GM23338 (cell line): ENCODE results near the gene PLPPR3. TPM values are rescaled to one million over a fixed set of nuclear protein-coding genes. Genes with fewer than 3 reads are reported as not detected.

ENCODE experiments used
- ATAC-seq: fragments of 200-7000 bp; cut with Tn5 transposase; 3 replicates; pipeline ENCODE4 v1.9.1; 2020
- DNase-seq: peaks from one replicate; pipeline ENCODE4 v3.0.0-alpha.2; 2015; ENCODE audit warnings: low spot score
- H2AFZ ChIP-seq: fragments of 200-600 bp; sonication (generic); 2 replicates; pipeline ENCODE4 v1.8.0; 2016; ENCODE audit warnings: antibody characterized with exemption, mild to moderate bottlenecking, moderate library complexity
- H3F3A ChIP-seq: fragments of 200-600 bp; sonication (generic); replicated peaks from 2 replicates; pipeline ENCODE4 v1.8.0; 2017; ENCODE audit warnings: antibody characterized with exemption, mixed run types, low read depth
- H3K27ac ChIP-seq: fragments of 200-600 bp; sonication (generic); 2 replicates; pipeline ENCODE4 v1.6.1; 2016; ENCODE audit warnings: low read depth
- H3K27me3 ChIP-seq: fragments of 200-600 bp; sonication (generic); 2 replicates; pipeline ENCODE4 v1.8.0; 2016; ENCODE audit warnings: mild to moderate bottlenecking, mixed run types, moderate library complexity; ENCODE audit not compliant: insufficient read depth
- H3K36me3 ChIP-seq: fragments of 200-600 bp; sonication (generic); 2 replicates; pipeline ENCODE4 v1.8.0; 2016; ENCODE audit warnings: mild to moderate bottlenecking; ENCODE audit not compliant: insufficient read depth
- H3K4me1 ChIP-seq: fragments of 200-600 bp; sonication (generic); 2 replicates; pipeline ENCODE4 v1.8.0; 2016; ENCODE audit warnings: mild to moderate bottlenecking, moderate library complexity; ENCODE audit not compliant: insufficient read depth
- H3K4me2 ChIP-seq: fragments of 200-600 bp; sonication (generic); 2 replicates; pipeline ENCODE4 v1.7.1; 2017; ENCODE audit warnings: mixed run types
- H3K4me3 ChIP-seq: fragments of 200-600 bp; sonication (generic); 2 replicates; pipeline ENCODE4 v1.6.1; 2016; ENCODE audit warnings: mixed run types
- H3K79me2 ChIP-seq: fragments of 200-600 bp; sonication (generic); replicated peaks from 2 replicates; pipeline ENCODE4 v1.8.0; 2017; ENCODE audit warnings: mild to moderate bottlenecking; ENCODE audit not compliant: insufficient read depth
- H3K9me2 ChIP-seq: fragments of 200-600 bp; sonication (generic); 2 replicates; pipeline ENCODE4 v1.8.0; 2017; ENCODE audit not compliant: insufficient read depth
- H4K20me1 ChIP-seq: fragments of 200-600 bp; sonication (generic); replicated peaks from 2 replicates; pipeline ENCODE4 v1.8.0; 2017; ENCODE audit warnings: mild to moderate bottlenecking; ENCODE audit not compliant: insufficient read depth
- H3K27ac Mint-ChIP-seq: 2 replicates; pipeline ENCODE4 v1.8.0; 2020; ENCODE audit warnings: inconsistent platforms, mild to moderate bottlenecking, moderate library complexity, mixed read lengths
- H3K27me3 Mint-ChIP-seq: 3 replicates; pipeline ENCODE4 v1.8.0; 2022; ENCODE audit warnings: low read depth, mild to moderate bottlenecking, moderate library complexity, mixed read lengths, inconsistent platforms; ENCODE audit not compliant: insufficient read depth, poor library complexity
- H3K36me3 Mint-ChIP-seq: 3 replicates; pipeline ENCODE4 v1.8.0; 2021; ENCODE audit warnings: low read depth, mild to moderate bottlenecking, inconsistent platforms, moderate library complexity, mixed read lengths
- H3K4me1 Mint-ChIP-seq: 3 replicates; pipeline ENCODE4 v1.8.0; 2020; ENCODE audit warnings: mild to moderate bottlenecking, inconsistent platforms, mixed read lengths
- H3K4me3 Mint-ChIP-seq: 3 replicates; pipeline ENCODE4 v1.8.0; 2021; ENCODE audit warnings: moderate library complexity, mild to moderate bottlenecking, inconsistent platforms, mixed read lengths
- H3K9me3 Mint-ChIP-seq: 3 replicates; pipeline ENCODE4 v1.8.0; 2020; ENCODE audit warnings: moderate library complexity, mild to moderate bottlenecking, inconsistent platforms, mixed read lengths
- ETS1 ChIP-seq: IDR thresholded peaks from 2 replicates; pipeline ENCODE4 v1.6.1; 2016; ENCODE audit warnings: antibody characterized with exemption
- EZH2 ChIP-seq: fragments of 200-600 bp; sonication (generic); IDR thresholded peaks from one replicate; pipeline ENCODE4 v1.8.0; 2017; ENCODE audit warnings: antibody characterized with exemption, mild to moderate bottlenecking, low read depth; ENCODE audit not compliant: unreplicated experiment
- EZH2phosphoT487 ChIP-seq: fragments of 200-600 bp; sonication (generic); IDR thresholded peaks from one replicate; pipeline ENCODE4 v1.8.1; 2018; ENCODE audit warnings: antibody characterized with exemption; ENCODE audit not compliant: unreplicated experiment
- JUNB ChIP-seq: IDR thresholded peaks from one replicate; pipeline ENCODE4 v1.6.1; 2016; ENCODE audit warnings: antibody characterized with exemption; ENCODE audit not compliant: unreplicated experiment
- NANOG ChIP-seq: IDR thresholded peaks from 2 replicates; pipeline ENCODE4 v1.6.1; 2016; ENCODE audit warnings: antibody characterized with exemption, borderline replicate concordance
- STAT1 ChIP-seq: IDR thresholded peaks from one replicate; pipeline ENCODE4 v1.6.1; 2016; ENCODE audit warnings: antibody characterized with exemption; ENCODE audit not compliant: unreplicated experiment
- ZNF114 ChIP-seq: fragments of 250-450 bp; sonication (Bioruptor Pico); IDR thresholded peaks from 2 replicates; pipeline ENCODE4 v1.5.0; 2020; ENCODE audit warnings: mild to moderate bottlenecking, moderate library complexity
- ZNF331 ChIP-seq: fragments of 250-450 bp; sonication (Bioruptor Pico); IDR thresholded peaks from 2 replicates; pipeline ENCODE4 v1.5.0; 2020; ENCODE audit warnings: low read depth, mild to moderate bottlenecking, moderate library complexity
- polyA plus RNA-seq: library from polyadenylated mRNA; unstranded; fragments of >200 nt; fragmentation: Nextera tagmentation; extraction: Ambion mirVana; gene quantifications from 2 replicates; pipeline ENCODE4 v1.2.1, GENCODE V29; 2016
- total RNA-seq: library from RNA; depleted of rRNA; stranded (reverse); fragments of >200 nt; shearing (Covaris generic); gene quantifications from 2 replicates; pipeline ENCODE4 v1.2.3, GENCODE V29; 2014

Gene PLPPR3
- total and polyA plus RNA-seq, 2 experiments from 2014 or later = 14.8 to 81.1 TPM

GRCh38 chr19:831407-832369 is 9.9 kb upstream of the PLPPR3 start:
- Mint-ChIP-seq H3K4me1 (no peaks in the 10 kb centered on the region; the same call in 2 of the 3 replicates), H3K36me3 (no peaks in the 10 kb centered on the region), H3K27ac (no peak overlapping the region), H3K27me3 (peaks cover 6% of the 10 kb centered on the region), H3K9me3 (no peaks in the 10 kb centered on the region), H3K4me3 (no peak overlapping the region)
- TF ChIP-seq ZNF114 (CRISPR knock-in tag) = no peak
- TF ChIP-seq STAT1 = no peak
- no peaks in the 10 kb centered on the region for H3K4me1 ChIP-seq
- ATAC-seq (no peak), DNase-seq (no peak)
- no peak overlapping the region for H3K4me2 ChIP-seq
- H3K9me2 ChIP-seq = no peaks in the 10 kb centered on the region
- no peak overlapping the region for H3K4me3 ChIP-seq
- no peaks in the 10 kb centered on the region for H3K36me3 ChIP-seq
- no peak overlapping the region for H2AFZ ChIP-seq
- H4K20me1 ChIP-seq = no peaks in the 10 kb centered on the region
- no peaks in the 10 kb centered on the region for H3K79me2 ChIP-seq
- no peaks in the 10 kb centered on the region for H3K27me3 ChIP-seq
- no peak overlapping the region for H3K27ac ChIP-seq
- no peaks in the 10 kb centered on the region for H3F3A ChIP-seq

GRCh38 chr19:829129-829758 is 7.5 kb upstream of the PLPPR3 start:
- Mint-ChIP-seq H3K36me3 (no peaks in the 10 kb centered on the region), H3K27me3 (peaks cover 6% of the 10 kb centered on the region), H3K9me3 (no peaks in the 10 kb centered on the region), H3K4me1 (no peaks in the 10 kb centered on the region), H3K4me3 (no peak overlapping the region), H3K27ac (no peak overlapping the region)
- no peaks in the 10 kb centered on the region for H3K27me3 ChIP-seq
- H3K4me2 ChIP-seq = no peak overlapping the region
- H3K27ac ChIP-seq = no peak overlapping the region
- H3K9me2 ChIP-seq = no peaks in the 10 kb centered on the region
- H3K4me3 ChIP-seq = no peak overlapping the region
- no peaks in the 10 kb centered on the region for H3K36me3 ChIP-seq
- H2AFZ ChIP-seq = no peak overlapping the region
- DNase-seq (no peak), ATAC-seq (no peak)
- H4K20me1 ChIP-seq = no peaks in the 10 kb centered on the region
- no peaks in the 10 kb centered on the region for H3K4me1 ChIP-seq
- TF ChIP-seq JUNB (no peak), ZNF331 (CRISPR knock-in tag) (no peak), EZH2phosphoT487 (no peak), ZNF114 (CRISPR knock-in tag) (no peak), ETS1 (no peak), EZH2 (no peak), NANOG (no peak)
- no peaks in the 10 kb centered on the region for H3F3A ChIP-seq
- no peaks in the 10 kb centered on the region for H3K79me2 ChIP-seq
